ENCODE measurements around the gene ZC3H12D.

The ZC3H12D gene

GRCh38 chr6:149405823-149406765 is 78.7 kb downstream of the ZC3H12D start:
- no peak for DNase-seq

- DNase-seq: no peak
Observed at GRCh38 chr6:149403534-149403933, 81.3 kb downstream of the ZC3H12D start.

- DNase-seq: no peak
Observed at GRCh38 chr6:149400050-149400449, 84.8 kb downstream of the ZC3H12D start, which contains the start of gene SUMO4. Gene SUMO4 (plus strand): TSS chr6:149400262. CDS start chr6:149400392, 130 bp downstream.

- no peak for DNase-seq
Observed at GRCh38 chr6:149397384-149397783, 87.4 kb downstream of the ZC3H12D start.
